Neutrophil (primary cell): ENCODE measurements around the gene THUMPD3.

Source experiments
- H3K27ac ChIP-seq: fragments of 200-600 bp; sonication (generic); 2 replicates; pipeline ENCODE4 v1.5.1; 2016; ENCODE audit warnings: mild to moderate bottlenecking, moderate library complexity
- H3K27me3 ChIP-seq: fragments of 200-600 bp; sonication (generic); 2 replicates; pipeline ENCODE4 v1.6.0; 2016; ENCODE audit warnings: mild to moderate bottlenecking
- H3K36me3 ChIP-seq: fragments of 200-600 bp; sonication (generic); 2 replicates; pipeline ENCODE4 v1.5.1; 2017
- H3K4me1 ChIP-seq, 2 experiments: fragments of 200-600 bp in 1 of 2; sonication (generic) in 1 of 2; 1 replicate in 1 of 2; 2 replicates in 1 of 2; pipeline versions ENCODE4 v1.5.1 to v1.6.1; 2013 to 2016; ENCODE audit warnings: low read depth in 1 of 2, low read length in 1 of 2, mild to moderate bottlenecking in 1 of 2, moderate library complexity in 1 of 2; ENCODE audit not compliant: control insufficient read depth in 1 of 2, insufficient read depth in 1 of 2
- H3K4me3 ChIP-seq, 2 experiments: fragments of 200-600 bp in 1 of 2; sonication (generic) in 1 of 2; 1 replicate in 1 of 2; 2 replicates in 1 of 2; pipeline ENCODE4 v1.5.1; 2013 to 2016; ENCODE audit warnings: low read depth in 1 of 2, low read length in 1 of 2, mild to moderate bottlenecking in 1 of 2, moderate library complexity in 1 of 2
- H3K9me3 ChIP-seq: fragments of 200-600 bp; sonication (generic); 2 replicates; pipeline ENCODE4 v1.5.1; 2016
- CTCF ChIP-seq: fragments of 200-600 bp; sonication (generic); IDR thresholded peaks from 2 replicates; pipeline ENCODE4 v1.5.1; 2016; ENCODE audit warnings: antibody characterized with exemption

THUMPD3 gene

GRCh38 chr3:9396301-9396631 lies 33.4 kb downstream of the THUMPD3 start:
- no peaks in the 10 kb centered on the region for H3K9me3 ChIP-seq
- no peaks in the 10 kb centered on the region for H3K27me3 ChIP-seq
- H3K4me1 ChIP-seq, result peaks cover 77 to 82% of the 10 kb centered on the region in 2 experiments
- peak overlapping the region; percentile 75 to 93 for H3K4me3 ChIP-seq
- H3K36me3 ChIP-seq, result peaks cover under 1% of the 10 kb centered on the region
- H3K27ac ChIP-seq, result peak overlapping the region; percentile 99
- no peak for TF ChIP-seq CTCF

DNA sequence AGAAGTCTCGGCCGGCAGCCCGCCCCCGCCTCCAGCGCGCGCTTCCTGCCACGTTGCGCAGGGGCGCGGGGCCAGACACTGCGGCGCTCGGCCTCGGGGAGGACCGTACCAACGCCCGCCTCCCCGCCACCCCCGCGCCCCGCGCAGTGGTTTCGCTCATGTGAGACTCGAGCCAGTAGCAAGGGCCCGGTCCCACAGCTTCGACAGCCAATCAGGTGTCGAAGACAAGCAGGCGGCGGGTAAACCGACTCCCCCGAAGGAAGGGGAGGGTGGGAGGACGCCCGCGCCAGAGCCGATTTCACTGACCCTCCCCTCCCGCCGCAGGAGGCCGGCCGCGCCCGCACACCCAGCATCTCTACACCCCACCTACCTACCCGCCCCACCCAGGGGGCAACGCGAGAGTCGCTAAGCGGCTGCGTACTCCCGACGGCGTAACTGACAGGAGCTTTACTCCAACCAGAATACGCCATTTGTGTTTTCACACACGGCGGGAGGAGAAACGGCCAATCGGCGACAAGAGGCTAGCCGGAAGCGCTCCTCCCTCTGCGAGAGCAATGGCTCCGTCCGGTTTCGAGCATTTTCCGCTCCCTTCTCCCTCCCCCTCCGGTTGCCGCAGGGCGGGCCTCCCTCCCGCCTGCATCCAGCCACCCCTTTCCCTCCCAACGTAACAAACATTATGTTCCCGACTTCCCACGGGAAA lies 33.9 kb downstream of the THUMPD3 start:
- Histone ChIP-seq H3K27ac (peak overlapping the region; percentile 99), H3K4me3 (peak overlapping the region; percentile 75 to 93), H3K27me3 (no peaks in the 10 kb centered on the region), H3K4me1 (peaks cover 75 to 81% of the 10 kb centered on the region in 2 experiments), H3K36me3 (no peaks in the 10 kb centered on the region), H3K9me3 (no peaks in the 10 kb centered on the region)
- peak; percentile 45 for TF ChIP-seq CTCF

- Histone ChIP-seq H3K27ac (peak within 1 kb of the TSS; percentile 99), H3K4me3 (peak within 1 kb of the TSS; percentile 87 to 93), H3K36me3 (no peaks in the 10 kb centered on the region), H3K4me1 (peaks cover 74 to 76% of the 10 kb centered on the region in 2 experiments), H3K27me3 (no peaks in the 10 kb centered on the region), H3K9me3 (no peaks in the 10 kb centered on the region)
- peak; percentile 43 for TF ChIP-seq CTCF
Observed at GRCh38 chr3:9397332-9397905, 34.6 kb downstream of the THUMPD3 start, which contains the start of gene SETD5. SETD5 (plus strand) TSS chr3:9397615; CDS start chr3:9428939, 31,324 bp downstream.

DNA sequence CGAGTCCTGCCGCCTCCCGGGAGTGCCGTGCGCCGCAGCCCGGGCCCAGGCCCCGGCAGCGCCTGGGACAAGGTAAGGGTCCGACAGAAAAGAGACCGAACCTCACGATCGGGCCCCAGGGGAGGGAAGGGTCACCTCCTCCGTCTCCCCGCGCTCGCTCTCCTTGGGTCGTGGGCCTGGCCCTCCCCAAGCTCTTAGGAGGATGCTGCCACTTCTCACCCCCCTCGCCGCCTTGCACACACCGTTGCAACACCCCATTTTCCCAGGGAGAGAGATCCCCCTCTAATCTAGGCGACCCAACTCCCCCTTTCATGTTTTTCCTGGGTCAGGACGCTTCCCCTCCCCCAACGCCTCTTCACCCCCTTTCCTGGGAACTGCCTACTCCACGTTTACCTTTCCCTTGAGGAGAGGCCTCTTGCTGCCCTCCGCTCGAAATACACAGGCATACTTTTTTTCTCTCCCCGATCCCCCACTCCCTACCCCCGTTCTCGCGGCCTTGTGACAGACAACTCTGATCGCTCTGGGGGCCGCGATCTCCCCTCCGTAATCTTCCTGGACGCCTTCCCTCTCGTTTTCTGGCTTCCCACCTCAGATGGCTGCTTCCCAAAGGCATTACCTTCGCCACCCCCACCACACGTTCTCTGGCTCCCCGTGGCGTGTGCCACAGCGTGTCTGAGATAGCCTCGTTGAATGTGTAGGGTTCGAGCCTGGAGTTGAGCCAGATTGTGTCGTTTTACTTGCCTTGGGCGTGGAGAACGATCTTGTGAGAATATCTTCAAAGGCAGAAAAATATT lies 35.2 kb downstream of the THUMPD3 start:
- TF ChIP-seq CTCF, result no peak
- Histone ChIP-seq H3K36me3 (no peaks in the 10 kb centered on the region), H3K9me3 (no peaks in the 10 kb centered on the region), H3K27me3 (no peaks in the 10 kb centered on the region), H3K4me1 (peaks cover 72 to 74% of the 10 kb centered on the region in 2 experiments), H3K27ac (peak overlapping the region; percentile 99), H3K4me3 (peak overlapping the region; percentile 87 to 93)

GRCh38 chr3:9398700-9399336 lies 36.0 kb downstream of the THUMPD3 start:
- H3K36me3 ChIP-seq, result no peaks in the 10 kb centered on the region
- H3K27me3 ChIP-seq, result no peaks in the 10 kb centered on the region
- no peak for TF ChIP-seq CTCF
- H3K4me1 ChIP-seq, result peaks cover 66 to 67% of the 10 kb centered on the region in 2 experiments
- no peaks in the 10 kb centered on the region for H3K9me3 ChIP-seq
- peak overlapping the region; percentile 99 for H3K27ac ChIP-seq
- H3K4me3 ChIP-seq, result peak overlapping the region; percentile 87 to 93
